Mesendoderm (in vitro differentiated cells): Measurements from ENCODE around the gene RAP1GDS1.

Source experiments
- DNase-seq: peaks from one replicate; pipeline ENCODE4 v3.0.0; 2013
- H2AK5ac ChIP-seq: 2 replicates; pipeline ENCODE4 v1.6.1; 2013; ENCODE audit warnings: low read length, inconsistent platforms
- H2BK120ac ChIP-seq: 2 replicates; pipeline ENCODE4 v1.6.1; 2013; ENCODE audit warnings: low read depth, mild to moderate bottlenecking, low read length, moderate library complexity, mixed read lengths
- H2BK15ac ChIP-seq: replicated peaks from 2 replicates; pipeline ENCODE4 v1.6.1; 2013; ENCODE audit warnings: low read depth, mild to moderate bottlenecking, moderate library complexity
- H2BK5ac ChIP-seq: 2 replicates; pipeline ENCODE4 v1.6.1; 2013; ENCODE audit warnings: low read length, inconsistent platforms
- H3K18ac ChIP-seq: 2 replicates; pipeline ENCODE4 v1.6.1; 2013; ENCODE audit warnings: mild to moderate bottlenecking, low read length, mixed read lengths
- H3K23ac ChIP-seq: one replicate; pipeline ENCODE4 v1.6.1; 2013; ENCODE audit warnings: low read length
- H3K27ac ChIP-seq: 2 replicates; pipeline ENCODE4 v1.5.1; 2013; ENCODE audit warnings: low read depth, mild to moderate bottlenecking, inconsistent platforms, low read length, moderate library complexity
- H3K27me3 ChIP-seq: 2 replicates; pipeline ENCODE4 v1.6.1; 2013; ENCODE audit warnings: low read length, control low read depth, mild to moderate bottlenecking, inconsistent platforms; ENCODE audit not compliant: insufficient read depth, poor library complexity
- H3K36me3 ChIP-seq: 2 replicates; pipeline ENCODE4 v1.6.1; 2013; ENCODE audit warnings: low read length, inconsistent platforms; ENCODE audit not compliant: control insufficient read depth, insufficient read depth
- H3K4ac ChIP-seq: one replicate; pipeline ENCODE4 v1.6.1; 2013; ENCODE audit warnings: low read depth, mild to moderate bottlenecking, low read length, moderate library complexity
- H3K4me1 ChIP-seq: 2 replicates; pipeline ENCODE4 v1.6.1; 2013; ENCODE audit warnings: low read depth, low read length, inconsistent platforms; ENCODE audit not compliant: control insufficient read depth
- H3K4me2 ChIP-seq: 2 replicates; pipeline ENCODE4 v1.6.1; 2013; ENCODE audit warnings: low read length
- H3K4me3 ChIP-seq: 2 replicates; pipeline ENCODE4 v1.5.1; 2013; ENCODE audit warnings: mild to moderate bottlenecking, low read length
- H3K56ac ChIP-seq: one replicate; pipeline ENCODE4 v1.6.1; 2013; ENCODE audit warnings: low read length
- H3K79me1 ChIP-seq: 2 replicates; pipeline ENCODE4 v1.6.1; 2013; ENCODE audit warnings: low read length, inconsistent platforms
- H3K79me2 ChIP-seq: 2 replicates; pipeline ENCODE4 v1.6.1; 2013; ENCODE audit warnings: mild to moderate bottlenecking, low read length; ENCODE audit not compliant: control insufficient read depth, insufficient read depth
- H3K9ac ChIP-seq: 2 replicates; pipeline ENCODE4 v1.6.1; 2013; ENCODE audit warnings: low read length, inconsistent platforms
- H4K5ac ChIP-seq: one replicate; pipeline ENCODE4 v1.6.1; 2013; ENCODE audit warnings: low read length
- H4K8ac ChIP-seq: one replicate; pipeline ENCODE4 v1.6.1; 2013; ENCODE audit warnings: low read depth, mild to moderate bottlenecking, control low read depth, low read length, moderate library complexity
- WGBS: extraction: QIAGEN DNeasy Blood & Tissue Kit; methylation state at CpG from one replicate; pipeline ENCODE4 v1.1.7; 2013; ENCODE audit warnings: low lambda C conversion rate, missing lambda C conversion rate; ENCODE audit not compliant: insufficient coverage; ENCODE audit errors: extremely low coverage; 5-methylcytosine and 5-hydroxymethylcytosine counted together

Gene RAP1GDS1

DNA sequence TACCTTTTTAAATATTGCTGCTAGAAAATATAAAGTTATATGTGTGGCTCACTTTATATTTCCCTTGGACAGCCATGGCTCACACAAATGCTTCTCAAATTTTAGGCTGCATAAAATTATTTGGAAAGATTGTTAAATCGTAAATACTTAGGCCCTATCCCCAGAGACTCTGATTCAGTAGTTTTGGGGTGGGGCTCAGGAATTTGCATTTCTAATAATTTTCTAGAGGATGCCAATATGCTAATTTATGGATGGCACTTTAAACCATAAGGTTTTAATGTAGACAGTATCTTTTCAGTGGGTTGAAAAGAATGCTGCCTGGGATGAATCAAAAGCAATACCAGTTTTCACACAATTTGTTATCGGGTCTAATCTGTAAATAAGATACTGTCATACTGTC, 49.7 kb downstream of the RAP1GDS1 start:
- H3K4me1 ChIP-seq, result no peaks in the 10 kb centered on the region
- no peak overlapping the region for H2BK15ac ChIP-seq
- no peak for DNase-seq
- no peak overlapping the region for H3K4me2 ChIP-seq
- no peak overlapping the region for H2BK120ac ChIP-seq
- H3K4ac ChIP-seq, result no peak overlapping the region
- H2AK5ac ChIP-seq, result no peak overlapping the region
- no peak overlapping the region for H3K18ac ChIP-seq
- no peak overlapping the region for H2BK5ac ChIP-seq
- H3K36me3 ChIP-seq, result no peaks in the 10 kb centered on the region
- H3K79me1 ChIP-seq, result no peaks in the 10 kb centered on the region
- no peaks in the 10 kb centered on the region for H3K79me2 ChIP-seq
- no peak overlapping the region for H3K4me3 ChIP-seq
- WGBS, result no CpG with 5 or more reads among the region's 2 CpGs
- no peak overlapping the region for H3K56ac ChIP-seq
- H3K9ac ChIP-seq, result no peak overlapping the region
- no peaks in the 10 kb centered on the region for H3K27me3 ChIP-seq
- H4K8ac ChIP-seq, result no peak overlapping the region
- H3K27ac ChIP-seq, result no peak overlapping the region
- no peak overlapping the region for H4K5ac ChIP-seq
- H3K23ac ChIP-seq, result no peak overlapping the region

DNA sequence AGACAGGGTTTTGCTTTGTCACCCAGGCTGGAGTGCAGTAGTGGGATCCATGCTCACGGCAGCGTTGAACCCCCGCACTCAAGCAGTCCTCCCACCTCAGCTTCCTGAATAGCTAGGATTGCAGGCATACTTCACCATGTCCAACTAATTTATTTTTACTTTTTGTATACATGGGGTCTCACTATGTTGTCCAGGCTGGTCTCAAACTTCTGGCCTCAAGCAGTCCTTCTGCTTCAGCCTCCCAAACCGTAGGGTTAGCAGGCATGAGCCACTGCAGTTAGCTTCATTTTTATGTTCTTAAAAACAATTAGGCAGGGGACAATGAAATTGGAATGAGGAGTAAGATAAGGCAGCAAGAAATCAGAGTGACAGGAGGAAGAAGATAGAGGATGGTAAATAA, 50.5 kb downstream of the RAP1GDS1 start:
- H3K79me1 ChIP-seq, result no peaks in the 10 kb centered on the region
- H3K56ac ChIP-seq, result no peak overlapping the region
- WGBS, result no CpG with 5 or more reads among the region's 4 CpGs
- H3K36me3 ChIP-seq, result no peaks in the 10 kb centered on the region
- no peak overlapping the region for H3K4me2 ChIP-seq
- DNase-seq, result no peak
- no peaks in the 10 kb centered on the region for H3K27me3 ChIP-seq
- no peak overlapping the region for H3K23ac ChIP-seq
- H3K4me1 ChIP-seq, result no peaks in the 10 kb centered on the region
- no peak overlapping the region for H2BK15ac ChIP-seq
- no peak overlapping the region for H2BK120ac ChIP-seq
- no peaks in the 10 kb centered on the region for H3K79me2 ChIP-seq
- H3K27ac ChIP-seq, result no peak overlapping the region
- no peak overlapping the region for H3K4ac ChIP-seq
- H2BK5ac ChIP-seq, result no peak overlapping the region
- H3K18ac ChIP-seq, result no peak overlapping the region
- no peak overlapping the region for H3K9ac ChIP-seq
- H4K5ac ChIP-seq, result no peak overlapping the region
- no peak overlapping the region for H2AK5ac ChIP-seq
- H4K8ac ChIP-seq, result no peak overlapping the region
- no peak overlapping the region for H3K4me3 ChIP-seq

DNA sequence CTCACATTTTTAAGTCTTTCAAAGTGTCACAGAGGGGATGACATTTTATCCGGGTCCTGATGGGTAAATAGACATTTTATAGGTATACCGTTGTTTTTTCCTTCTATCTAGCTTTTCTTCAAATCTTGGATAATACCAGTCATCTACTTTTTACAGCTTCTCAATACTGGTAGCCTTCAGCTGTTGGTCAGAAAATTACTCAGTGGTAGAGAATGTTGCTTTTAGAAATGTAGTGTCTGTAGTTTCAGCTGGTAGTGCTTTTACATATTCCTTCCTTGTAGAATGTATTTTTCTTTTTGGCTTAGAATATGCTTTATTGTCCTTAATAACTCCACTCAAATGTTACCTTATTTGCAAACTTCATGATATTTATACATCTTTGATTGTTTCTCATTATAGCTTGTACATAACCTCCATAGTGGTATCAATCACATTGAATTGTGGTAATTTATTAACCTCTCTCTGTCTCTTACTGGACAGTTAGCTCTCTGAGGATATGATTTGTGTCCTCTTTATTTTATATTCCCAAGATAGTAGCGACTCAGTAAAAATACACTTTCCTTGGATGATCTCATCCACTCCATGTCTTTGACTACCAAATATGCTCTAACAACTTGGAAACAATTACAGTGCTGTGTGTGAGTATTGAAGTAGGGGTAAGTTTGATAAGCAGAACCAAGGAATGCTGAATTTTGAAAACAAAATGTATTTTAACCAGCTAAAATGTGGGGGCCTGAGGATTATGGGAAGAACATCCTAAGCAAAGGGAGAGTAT, 53.8 kb downstream of the RAP1GDS1 start:
- H4K5ac ChIP-seq, result no peak overlapping the region
- no peak overlapping the region for H4K8ac ChIP-seq
- no peak overlapping the region for H2AK5ac ChIP-seq
- H2BK5ac ChIP-seq, result no peak overlapping the region
- no peak overlapping the region for H3K56ac ChIP-seq
- H3K4me2 ChIP-seq, result no peak overlapping the region
- H2BK15ac ChIP-seq, result no peak overlapping the region
- H3K4ac ChIP-seq, result no peak overlapping the region
- no peak overlapping the region for H3K9ac ChIP-seq
- no peak overlapping the region for H3K4me3 ChIP-seq
- no CpG with 5 or more reads among the region's 3 CpGs for WGBS
- H3K27ac ChIP-seq, result no peak overlapping the region
- no peak overlapping the region for H2BK120ac ChIP-seq
- DNase-seq, result no peak
- H3K4me1 ChIP-seq, result no peaks in the 10 kb centered on the region
- peaks cover 4% of the 10 kb centered on the region for H3K79me1 ChIP-seq
- no peaks in the 10 kb centered on the region for H3K36me3 ChIP-seq
- no peak overlapping the region for H3K18ac ChIP-seq
- no peak overlapping the region for H3K23ac ChIP-seq
- H3K79me2 ChIP-seq, result no peaks in the 10 kb centered on the region
- H3K27me3 ChIP-seq, result no peaks in the 10 kb centered on the region

DNA sequence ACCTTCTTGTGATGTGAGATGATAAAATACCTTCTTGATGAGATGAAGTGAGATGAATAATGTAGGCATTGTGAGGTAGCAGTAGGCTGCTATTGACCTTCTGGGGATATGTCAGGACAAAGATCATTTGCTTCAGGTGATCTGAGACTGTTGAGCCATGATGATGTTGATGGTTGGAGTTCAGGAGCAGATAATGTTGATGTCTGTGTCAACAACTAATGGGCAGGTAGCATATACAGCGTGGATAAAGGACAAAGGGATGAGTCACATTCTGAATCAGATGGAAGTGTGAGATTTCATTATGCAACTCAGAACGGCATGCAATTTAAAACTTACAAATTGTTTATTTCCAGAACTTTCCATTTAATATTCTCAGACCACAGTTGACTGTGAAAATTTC, 57.3 kb downstream of the RAP1GDS1 start:
- Histone ChIP-seq H4K8ac (no peak overlapping the region), H3K9ac (no peak overlapping the region), H3K18ac (no peak overlapping the region), H2BK120ac (no peak overlapping the region), H2BK15ac (no peak overlapping the region), H3K79me1 (peaks cover 4% of the 10 kb centered on the region), H3K4ac (no peak overlapping the region), H2AK5ac (no peak overlapping the region), H3K27ac (no peak overlapping the region), H3K4me3 (no peak overlapping the region), H4K5ac (no peak overlapping the region), H3K36me3 (no peaks in the 10 kb centered on the region), H3K23ac (no peak overlapping the region), H3K27me3 (no peaks in the 10 kb centered on the region), H3K56ac (no peak overlapping the region), H2BK5ac (no peak overlapping the region), H3K79me2 (no peaks in the 10 kb centered on the region), H3K4me2 (no peak overlapping the region), H3K4me1 (no peaks in the 10 kb centered on the region)
- no CpG with 5 or more reads among the region's 2 CpGs for WGBS
- DNase-seq, result no peak

DNA sequence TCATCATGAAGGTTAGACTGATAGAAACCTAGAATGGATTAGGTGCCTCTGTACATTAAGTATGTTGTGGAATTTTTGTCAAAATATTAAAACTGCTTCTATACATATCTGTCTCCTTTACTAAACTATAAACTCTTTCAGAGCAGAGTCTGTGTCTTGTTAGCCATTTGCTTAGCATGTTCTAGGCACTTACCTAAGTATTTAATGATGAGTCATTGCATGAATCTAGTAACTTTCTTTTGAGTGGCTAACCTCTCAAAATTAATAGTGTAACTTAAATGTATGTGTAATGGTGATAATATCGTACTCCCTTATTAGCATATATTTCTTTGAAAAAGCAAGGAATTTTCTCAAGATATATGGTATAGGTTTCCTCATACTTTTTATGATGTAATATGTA, 57.8 kb downstream of the RAP1GDS1 start:
- Histone ChIP-seq H3K4me1 (no peaks in the 10 kb centered on the region), H3K79me2 (no peaks in the 10 kb centered on the region), H3K56ac (no peak overlapping the region), H3K4ac (no peak overlapping the region), H3K9ac (no peak overlapping the region), H3K79me1 (peaks cover 4% of the 10 kb centered on the region), H2BK5ac (no peak overlapping the region), H2BK15ac (no peak overlapping the region), H3K4me2 (no peak overlapping the region), H2BK120ac (no peak overlapping the region), H4K5ac (no peak overlapping the region), H3K27me3 (no peaks in the 10 kb centered on the region), H3K27ac (no peak overlapping the region), H4K8ac (no peak overlapping the region), H3K23ac (no peak overlapping the region), H2AK5ac (no peak overlapping the region), H3K18ac (no peak overlapping the region), H3K36me3 (no peaks in the 10 kb centered on the region), H3K4me3 (no peak overlapping the region)
- DNase-seq, result no peak
- WGBS, result no CpG with 5 or more reads among the region's 1 CpG

DNA sequence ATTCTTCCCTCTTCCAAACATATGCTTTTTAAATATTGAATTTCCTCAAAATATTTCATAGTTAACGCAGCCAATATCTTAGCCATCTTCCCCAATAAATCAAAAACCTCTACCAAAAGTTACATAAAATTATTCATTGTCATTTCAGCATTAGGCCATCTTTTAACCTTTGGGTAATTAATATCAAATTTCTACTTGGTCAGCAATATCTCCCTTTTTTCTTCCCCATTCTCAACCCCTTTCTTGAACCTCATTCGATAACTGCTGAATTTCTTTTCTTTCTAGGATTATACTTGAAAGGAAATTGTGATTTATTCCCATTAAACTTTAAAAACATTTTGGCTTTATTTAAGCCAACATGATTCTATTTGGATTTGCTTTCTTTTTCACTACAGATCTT, 65.0 kb downstream of the RAP1GDS1 start:
- Histone ChIP-seq H4K5ac (no peak overlapping the region), H3K79me2 (no peaks in the 10 kb centered on the region), H3K4me3 (no peak overlapping the region), H3K79me1 (no peaks in the 10 kb centered on the region), H3K18ac (no peak overlapping the region), H3K27me3 (no peaks in the 10 kb centered on the region), H3K4ac (no peak overlapping the region), H3K9ac (no peak overlapping the region), H2BK15ac (no peak overlapping the region), H3K36me3 (no peaks in the 10 kb centered on the region), H4K8ac (no peak overlapping the region), H2AK5ac (no peak overlapping the region), H3K56ac (no peak overlapping the region), H3K4me2 (no peak overlapping the region), H3K4me1 (no peaks in the 10 kb centered on the region), H3K27ac (no peak overlapping the region), H3K23ac (no peak overlapping the region), H2BK120ac (no peak overlapping the region), H2BK5ac (no peak overlapping the region)
- no peak for DNase-seq
- 100% methylated on average over 1 of the region's 2 CpGs for WGBS
